NCI-H2227 (cell line): Measurements from ENCODE around the gene OGFR.

Experiments used
- DNase-seq: peaks from one replicate; lab custom pipeline; 2025; ENCODE audit not compliant: unreplicated experiment; lab: John Stamatoyannopoulos, UW

The OGFR gene

GRCh38 chr20:62769346-62770071, 35.1 kb upstream of the OGFR start:
- DNase-seq: no peak

- DNase-seq: no peak
Measured at GRCh38 chr20:62770111-62770910, 34.3 kb upstream of the OGFR start.

GRCh38 chr20:62770916-62771315, 33.7 kb upstream of the OGFR start:
- DNase-seq: no peak

- DNase-seq: no peak
Measured at GRCh38 chr20:62771396-62772102, 33.1 kb upstream of the OGFR start.

GRCh38 chr20:62772103-62772611, 32.5 kb upstream of the OGFR start:
- no peak for DNase-seq

GRCh38 chr20:62772619-62772989, 32.0 kb upstream of the OGFR start:
- DNase-seq: no peak

- no peak for DNase-seq
Measured at GRCh38 chr20:62772990-62773844, 31.4 kb upstream of the OGFR start.

- peak; percentile 53 for DNase-seq
Measured at GRCh38 chr20:62773845-62774714, 30.6 kb upstream of the OGFR start.

- no peak for DNase-seq
Measured at GRCh38 chr20:62774762-62775161, 29.9 kb upstream of the OGFR start.

GRCh38 chr20:62775206-62775605, 29.4 kb upstream of the OGFR start:
- no peak for DNase-seq

- DNase-seq: no peak
Measured at GRCh38 chr20:62776035-62776691, 28.5 kb upstream of the OGFR start.

GRCh38 chr20:62776692-62777527, 27.7 kb upstream of the OGFR start:
- no peak for DNase-seq

GRCh38 chr20:62777528-62777830, 27.2 kb upstream of the OGFR start:
- DNase-seq: no peak

- DNase-seq: no peak
Measured at GRCh38 chr20:62778058-62778457, 26.6 kb upstream of the OGFR start.

GRCh38 chr20:62778601-62779416, 25.8 kb upstream of the OGFR start:
- DNase-seq: no peak

- DNase-seq: no peak
Measured at GRCh38 chr20:62779417-62779685, 25.3 kb upstream of the OGFR start.

- DNase-seq: peak; percentile 34
Measured at GRCh38 chr20:62780204-62780603, 24.4 kb upstream of the OGFR start.

GRCh38 chr20:62780696-62781095, 23.9 kb upstream of the OGFR start:
- peak; percentile 40 for DNase-seq
